ENCODE results near the gene ZNF566.

GRCh38 chr19:36408101-36408500, 81.3 kb downstream of the ZNF566 start:
- TF ChIP-seq, protein P1, sequence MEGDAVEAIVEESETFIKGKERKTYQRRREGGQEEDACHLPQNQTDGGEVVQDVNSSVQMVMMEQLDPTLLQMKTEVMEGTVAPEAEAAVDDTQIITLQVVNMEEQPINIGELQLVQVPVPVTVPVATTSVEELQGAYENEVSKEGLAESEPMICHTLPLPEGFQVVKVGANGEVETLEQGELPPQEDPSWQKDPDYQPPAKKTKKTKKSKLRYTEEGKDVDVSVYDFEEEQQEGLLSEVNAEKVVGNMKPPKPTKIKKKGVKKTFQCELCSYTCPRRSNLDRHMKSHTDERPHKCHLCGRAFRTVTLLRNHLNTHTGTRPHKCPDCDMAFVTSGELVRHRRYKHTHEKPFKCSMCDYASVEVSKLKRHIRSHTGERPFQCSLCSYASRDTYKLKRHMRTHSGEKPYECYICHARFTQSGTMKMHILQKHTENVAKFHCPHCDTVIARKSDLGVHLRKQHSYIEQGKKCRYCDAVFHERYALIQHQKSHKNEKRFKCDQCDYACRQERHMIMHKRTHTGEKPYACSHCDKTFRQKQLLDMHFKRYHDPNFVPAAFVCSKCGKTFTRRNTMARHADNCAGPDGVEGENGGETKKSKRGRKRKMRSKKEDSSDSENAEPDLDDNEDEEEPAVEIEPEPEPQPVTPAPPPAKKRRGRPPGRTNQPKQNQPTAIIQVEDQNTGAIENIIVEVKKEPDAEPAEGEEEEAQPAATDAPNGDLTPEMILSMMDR (IDR thresholded peaks at IDR 0.05; ENCODE audit: low read depth, low read length, poor library complexity, severe bottlenecking), result no peak
- TF ChIP-seq EZH2phosphoT487 (IDR thresholded peaks at IDR 0.05; ENCODE audit: borderline replicate concordance, low read length), result no peak
